ENCODE results near the gene IL17B. TPM values are rescaled to one million over a fixed set of nuclear protein-coding genes. Genes with fewer than 3 reads are reported as not detected.

The IL17B gene
- total RNA-seq, 1 experiment from 2014 or later = not detected

GRCh38 chr5:149387982-149388381 is 8.9 kb upstream of the IL17B start:
- no peak for DNase-seq (ENCODE audit: low spot score)
- Mint-ChIP-seq H3K27ac (no peak overlapping the region), H3K9me3 (peaks cover 5% of the 10 kb centered on the region), H3K4me1 (peaks cover 3% of the 10 kb centered on the region; the same call in 1 of the 2 replicates), H3K36me3 (no peaks in the 10 kb centered on the region), H3K27me3 (ENCODE audit: low read depth) (no peaks in the 10 kb centered on the region), H3K4me3 (no peak overlapping the region)
- CTCF ChIA-PET = interaction anchor here (0.6 to 4.1 kb wide), 5 partner anchors 17 to 177 kb away, joined by 3 to 27 read pairs (median 3); no protein-coding TSS in a partner anchor
- ATAC-seq = no peak
- POLR2A ChIA-PET = no interaction called here
- TF ChIP-seq USF2 (CRISPR knock-in tag; IDR thresholded peaks at IDR 0.05) (no peak), ATF1 (CRISPR knock-in tag; IDR thresholded peaks at IDR 0.05) (no peak), SMAD3 (CRISPR knock-in tag; IDR thresholded peaks at IDR 0.05; ENCODE audit: borderline replicate concordance) (no peak), ESRRA (CRISPR knock-in tag; IDR thresholded peaks at IDR 0.05; ENCODE audit: borderline replicate concordance) (no peak), E2F1 (CRISPR knock-in tag; IDR thresholded peaks at IDR 0.05) (no peak), ZNF263 (CRISPR knock-in tag; IDR thresholded peaks at IDR 0.05; ENCODE audit: low read depth) (no peak), ATF6 (CRISPR knock-in tag; IDR thresholded peaks at IDR 0.05) (no peak), RELA (CRISPR knock-in tag; IDR thresholded peaks at IDR 0.05; ENCODE audit: borderline replicate concordance) (no peak), ZBTB21 (CRISPR knock-in tag; IDR thresholded peaks at IDR 0.05; ENCODE audit: borderline replicate concordance) (no peak)
- TF ChIP-seq, protein P1, sequence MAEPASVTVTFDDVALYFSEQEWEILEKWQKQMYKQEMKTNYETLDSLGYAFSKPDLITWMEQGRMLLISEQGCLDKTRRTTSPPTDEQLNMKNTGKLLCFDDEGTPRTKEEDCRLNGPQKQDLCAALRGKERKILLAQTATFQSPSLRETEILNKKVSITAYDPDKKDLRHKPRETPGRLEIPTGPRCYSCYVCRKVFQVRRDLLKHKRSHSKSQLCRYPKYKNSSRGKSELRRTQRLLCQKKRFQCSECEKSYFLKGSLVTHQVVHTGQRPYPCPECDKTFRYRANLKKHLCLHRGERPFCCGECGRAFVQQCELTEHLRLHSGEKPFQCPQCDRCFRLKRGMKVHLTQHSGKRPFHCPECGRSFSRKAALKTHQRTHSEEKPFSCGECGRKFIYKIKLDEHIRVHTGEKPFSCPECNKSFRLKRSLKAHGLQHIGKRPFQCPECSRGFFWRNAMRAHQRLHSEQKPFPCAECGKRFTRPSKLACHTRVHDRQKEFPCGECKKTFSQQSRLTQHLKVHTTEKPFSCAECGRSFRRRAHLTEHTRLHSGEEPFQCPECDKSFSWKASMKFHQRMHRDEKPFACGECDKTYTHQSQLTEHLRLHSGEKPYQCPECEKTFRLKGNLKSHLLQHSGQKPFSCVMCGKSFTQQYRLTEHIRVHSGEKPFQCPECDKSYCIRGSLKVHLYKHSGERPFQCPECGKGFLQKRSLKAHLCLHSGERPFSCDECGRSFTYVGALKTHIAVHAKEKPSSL (CRISPR knock-in tag; conservative IDR thresholded peaks at IDR 0.05) = no peak
- TF ChIP-seq, protein P2, sequence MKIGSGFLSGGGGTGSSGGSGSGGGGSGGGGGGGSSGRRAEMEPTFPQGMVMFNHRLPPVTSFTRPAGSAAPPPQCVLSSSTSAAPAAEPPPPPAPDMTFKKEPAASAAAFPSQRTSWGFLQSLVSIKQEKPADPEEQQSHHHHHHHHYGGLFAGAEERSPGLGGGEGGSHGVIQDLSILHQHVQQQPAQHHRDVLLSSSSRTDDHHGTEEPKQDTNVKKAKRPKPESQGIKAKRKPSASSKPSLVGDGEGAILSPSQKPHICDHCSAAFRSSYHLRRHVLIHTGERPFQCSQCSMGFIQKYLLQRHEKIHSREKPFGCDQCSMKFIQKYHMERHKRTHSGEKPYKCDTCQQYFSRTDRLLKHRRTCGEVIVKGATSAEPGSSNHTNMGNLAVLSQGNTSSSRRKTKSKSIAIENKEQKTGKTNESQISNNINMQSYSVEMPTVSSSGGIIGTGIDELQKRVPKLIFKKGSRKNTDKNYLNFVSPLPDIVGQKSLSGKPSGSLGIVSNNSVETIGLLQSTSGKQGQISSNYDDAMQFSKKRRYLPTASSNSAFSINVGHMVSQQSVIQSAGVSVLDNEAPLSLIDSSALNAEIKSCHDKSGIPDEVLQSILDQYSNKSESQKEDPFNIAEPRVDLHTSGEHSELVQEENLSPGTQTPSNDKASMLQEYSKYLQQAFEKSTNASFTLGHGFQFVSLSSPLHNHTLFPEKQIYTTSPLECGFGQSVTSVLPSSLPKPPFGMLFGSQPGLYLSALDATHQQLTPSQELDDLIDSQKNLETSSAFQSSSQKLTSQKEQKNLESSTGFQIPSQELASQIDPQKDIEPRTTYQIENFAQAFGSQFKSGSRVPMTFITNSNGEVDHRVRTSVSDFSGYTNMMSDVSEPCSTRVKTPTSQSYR (CRISPR knock-in tag; IDR thresholded peaks at IDR 0.05) = no peak
- TF ChIP-seq, protein P3, sequence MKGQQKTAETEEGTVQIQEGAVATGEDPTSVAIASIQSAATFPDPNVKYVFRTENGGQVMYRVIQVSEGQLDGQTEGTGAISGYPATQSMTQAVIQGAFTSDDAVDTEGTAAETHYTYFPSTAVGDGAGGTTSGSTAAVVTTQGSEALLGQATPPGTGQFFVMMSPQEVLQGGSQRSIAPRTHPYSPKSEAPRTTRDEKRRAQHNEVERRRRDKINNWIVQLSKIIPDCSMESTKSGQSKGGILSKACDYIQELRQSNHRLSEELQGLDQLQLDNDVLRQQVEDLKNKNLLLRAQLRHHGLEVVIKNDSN (CRISPR knock-in tag; IDR thresholded peaks at IDR 0.05) = no peak
- TF ChIP-seq, protein P4, sequence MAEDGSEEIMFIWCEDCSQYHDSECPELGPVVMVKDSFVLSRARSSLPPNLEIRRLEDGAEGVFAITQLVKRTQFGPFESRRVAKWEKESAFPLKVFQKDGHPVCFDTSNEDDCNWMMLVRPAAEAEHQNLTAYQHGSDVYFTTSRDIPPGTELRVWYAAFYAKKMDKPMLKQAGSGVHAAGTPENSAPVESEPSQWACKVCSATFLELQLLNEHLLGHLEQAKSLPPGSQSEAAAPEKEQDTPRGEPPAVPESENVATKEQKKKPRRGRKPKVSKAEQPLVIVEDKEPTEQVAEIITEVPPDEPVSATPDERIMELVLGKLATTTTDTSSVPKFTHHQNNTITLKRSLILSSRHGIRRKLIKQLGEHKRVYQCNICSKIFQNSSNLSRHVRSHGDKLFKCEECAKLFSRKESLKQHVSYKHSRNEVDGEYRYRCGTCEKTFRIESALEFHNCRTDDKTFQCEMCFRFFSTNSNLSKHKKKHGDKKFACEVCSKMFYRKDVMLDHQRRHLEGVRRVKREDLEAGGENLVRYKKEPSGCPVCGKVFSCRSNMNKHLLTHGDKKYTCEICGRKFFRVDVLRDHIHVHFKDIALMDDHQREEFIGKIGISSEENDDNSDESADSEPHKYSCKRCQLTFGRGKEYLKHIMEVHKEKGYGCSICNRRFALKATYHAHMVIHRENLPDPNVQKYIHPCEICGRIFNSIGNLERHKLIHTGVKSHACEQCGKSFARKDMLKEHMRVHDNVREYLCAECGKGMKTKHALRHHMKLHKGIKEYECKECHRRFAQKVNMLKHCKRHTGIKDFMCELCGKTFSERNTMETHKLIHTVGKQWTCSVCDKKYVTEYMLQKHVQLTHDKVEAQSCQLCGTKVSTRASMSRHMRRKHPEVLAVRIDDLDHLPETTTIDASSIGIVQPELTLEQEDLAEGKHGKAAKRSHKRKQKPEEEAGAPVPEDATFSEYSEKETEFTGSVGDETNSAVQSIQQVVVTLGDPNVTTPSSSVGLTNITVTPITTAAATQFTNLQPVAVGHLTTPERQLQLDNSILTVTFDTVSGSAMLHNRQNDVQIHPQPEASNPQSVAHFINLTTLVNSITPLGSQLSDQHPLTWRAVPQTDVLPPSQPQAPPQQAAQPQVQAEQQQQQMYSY (CRISPR knock-in tag; IDR thresholded peaks at IDR 0.05) = no peak
